CD4-positive, alpha-beta T cell treated with Interleukin-1 beta for 1 hour (primary cell): Measurements from ENCODE around the gene CIB4.

Source experiments
- DNase-seq, 2 donors: peaks; one replicate each; pipeline ENCODE4 v3.0.0-alpha.2; 2020 to 2022

Gene CIB4

DNA sequence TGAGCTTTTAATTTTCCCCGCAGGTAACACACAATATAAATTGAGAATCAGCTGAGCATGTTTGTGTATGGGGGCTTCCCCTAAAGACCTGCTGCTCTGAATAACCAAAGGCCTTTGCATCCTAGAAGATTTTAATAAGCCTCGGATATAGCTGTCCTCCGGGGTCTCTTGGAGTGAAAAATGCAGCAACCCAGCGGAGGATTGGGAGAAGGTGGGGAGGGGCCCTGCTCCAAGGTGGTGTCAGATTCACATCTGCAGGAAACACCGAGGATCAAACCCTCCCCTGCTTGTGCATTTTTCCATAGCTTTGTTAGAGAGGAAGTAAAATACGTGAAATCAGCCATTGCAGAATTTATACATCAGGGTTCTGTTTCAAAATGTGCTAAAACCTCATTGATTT, 100.2 kb downstream of the CIB4 start:
- DNase-seq = no peak

DNA sequence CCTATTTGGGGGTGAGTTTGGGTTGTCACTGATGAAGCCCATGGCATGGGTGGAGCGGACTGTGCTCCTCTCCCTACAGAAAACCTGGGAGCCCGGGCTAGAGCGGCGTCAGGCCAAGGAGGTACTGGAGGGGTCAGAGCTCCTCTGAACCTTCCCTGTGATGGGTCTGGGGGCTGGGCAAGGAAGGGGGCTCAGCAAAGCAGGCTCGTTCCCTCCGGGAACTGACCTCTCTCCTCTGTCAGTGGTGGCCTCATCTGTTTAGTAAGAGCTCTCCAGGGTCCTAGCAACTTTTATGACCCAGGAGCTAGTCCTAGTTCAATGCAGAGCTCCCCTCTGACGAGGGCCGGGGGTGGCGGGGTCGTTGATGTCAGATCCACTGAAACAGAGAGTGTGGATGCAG, 100.9 kb downstream of the CIB4 start:
- no peak for DNase-seq

DNA sequence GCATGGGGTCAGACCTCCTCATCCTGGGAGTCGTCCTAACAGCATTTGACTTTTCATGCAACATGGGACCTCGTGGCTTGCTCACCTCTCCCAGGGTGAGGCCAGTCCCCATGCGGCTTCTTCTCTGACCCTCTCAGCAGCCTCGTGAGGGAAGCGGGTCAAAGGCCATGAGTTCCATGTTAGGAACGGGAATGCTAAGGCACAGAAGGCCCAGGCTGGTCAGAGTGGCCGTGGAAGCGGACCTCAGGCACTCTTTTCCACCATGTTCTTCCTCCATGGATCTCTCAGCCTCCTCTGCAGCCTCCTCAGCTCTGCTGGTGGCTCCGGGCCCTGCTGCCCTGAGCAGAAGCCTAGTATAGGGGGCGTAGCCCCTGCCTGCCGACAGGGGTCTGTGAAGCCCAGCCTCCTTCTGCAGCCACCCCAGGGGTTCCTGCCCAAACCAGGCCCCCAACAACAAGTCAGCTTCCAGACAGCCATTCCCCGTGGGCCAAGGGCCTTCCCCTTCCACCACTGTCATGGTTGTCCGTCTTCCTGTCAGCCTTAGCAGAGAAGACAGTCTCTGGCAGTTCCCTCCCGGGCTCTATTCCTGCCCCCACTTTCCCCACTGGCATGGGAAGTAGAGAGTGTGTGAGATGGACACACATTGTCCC, 103.2 kb downstream of the CIB4 start:
- no peak for DNase-seq

DNA sequence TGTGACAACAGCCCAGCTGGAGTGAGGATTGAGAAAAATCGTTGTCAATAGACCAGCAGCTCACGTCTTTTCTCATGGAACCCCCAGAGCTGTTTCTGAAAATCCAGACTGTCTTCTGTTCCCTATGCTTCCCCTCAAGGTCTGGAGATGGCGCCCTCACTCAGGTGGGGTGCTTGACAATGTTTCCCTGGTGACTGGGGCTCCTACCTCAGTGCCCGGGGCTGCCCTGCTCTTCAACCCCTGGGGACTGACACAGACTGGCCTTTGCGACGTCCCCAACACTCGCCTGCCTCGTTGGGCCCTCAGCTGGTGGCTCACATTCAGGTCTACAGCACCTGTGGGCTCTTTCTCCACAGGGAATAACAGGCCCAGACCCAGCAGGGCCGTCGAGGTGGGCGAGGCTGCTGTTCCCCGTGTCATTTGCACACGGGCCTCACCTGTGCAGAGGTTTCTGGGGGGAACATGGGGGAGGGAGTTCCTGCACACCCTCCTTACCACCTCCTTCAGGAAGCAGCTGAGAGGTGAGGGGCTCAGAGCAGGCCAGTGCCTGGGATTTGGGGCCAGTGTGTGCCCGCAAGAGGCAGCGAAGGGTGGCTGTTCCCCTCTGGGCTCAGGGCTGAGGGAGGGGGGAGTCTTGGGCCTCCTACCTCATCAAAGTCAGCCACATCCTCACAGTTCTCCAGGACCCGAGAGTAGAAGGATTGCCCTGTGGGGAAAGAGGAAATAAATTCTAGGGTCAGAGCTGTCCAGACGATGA, 103.9 kb downstream of the CIB4 start:
- no peak for DNase-seq

DNA sequence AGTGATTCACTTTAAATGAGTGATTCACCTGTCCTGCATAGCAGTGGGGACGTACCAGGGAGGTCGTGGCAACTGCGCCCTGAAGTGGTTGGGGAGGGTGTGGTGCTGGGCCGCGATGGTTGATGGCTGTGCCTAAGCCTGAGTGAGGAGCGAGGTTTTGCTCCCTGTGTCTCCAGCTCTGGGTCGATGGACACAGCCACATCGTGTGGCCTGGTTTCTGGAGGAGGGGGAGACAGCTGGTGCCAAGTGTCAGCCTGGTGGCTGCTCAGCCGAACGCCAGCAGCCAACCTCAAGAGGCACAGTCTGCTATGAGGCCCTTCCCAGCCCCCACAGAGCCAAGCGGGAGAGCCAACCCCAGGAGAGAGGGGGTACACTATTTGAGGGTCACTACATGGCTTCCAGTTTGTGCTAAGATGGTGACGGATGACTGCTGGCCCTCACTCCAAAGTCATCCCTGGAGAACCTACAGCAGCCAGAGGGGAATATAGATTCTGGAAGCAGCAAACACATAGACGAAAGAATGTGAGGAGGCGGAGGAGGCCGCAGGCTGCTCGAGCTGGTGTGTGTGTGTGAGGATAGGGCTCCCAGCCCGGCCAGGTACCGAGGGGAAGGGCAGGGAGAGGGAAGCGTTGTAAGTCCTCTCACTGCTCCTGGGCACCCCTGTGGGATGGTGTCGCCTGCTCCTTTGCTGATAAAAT, 104.6 kb downstream of the CIB4 start:
- no peak for DNase-seq

DNA sequence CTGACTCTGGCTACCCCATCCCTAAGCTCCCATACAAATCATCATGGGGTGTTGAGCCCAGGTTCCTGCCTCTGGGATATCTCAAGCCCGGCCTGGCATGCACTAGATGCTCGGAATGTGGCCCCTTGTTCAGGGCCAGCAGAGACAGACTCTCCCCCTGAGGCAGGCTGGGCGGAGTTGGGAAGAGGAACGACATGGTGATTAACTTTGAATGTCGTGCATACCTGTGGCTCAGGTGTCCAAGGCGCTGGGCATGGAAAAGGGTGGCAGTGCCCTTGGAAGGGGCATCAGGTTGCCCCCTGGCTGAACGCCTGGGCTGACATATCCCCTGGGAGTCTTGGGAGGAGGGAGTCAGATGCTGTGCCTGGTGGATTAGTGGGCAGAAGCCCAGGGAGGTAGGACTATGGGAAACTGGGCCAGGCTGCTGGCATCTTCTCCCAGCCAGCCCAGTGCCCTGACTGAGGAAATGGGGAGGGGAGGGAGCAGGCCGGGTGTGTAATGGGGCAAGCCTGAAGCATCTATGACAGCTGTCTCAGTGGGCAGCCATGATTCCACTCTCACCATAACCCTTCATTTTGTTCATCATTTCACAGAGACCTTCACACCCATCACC, 105.4 kb downstream of the CIB4 start:
- DNase-seq = no peak

DNA sequence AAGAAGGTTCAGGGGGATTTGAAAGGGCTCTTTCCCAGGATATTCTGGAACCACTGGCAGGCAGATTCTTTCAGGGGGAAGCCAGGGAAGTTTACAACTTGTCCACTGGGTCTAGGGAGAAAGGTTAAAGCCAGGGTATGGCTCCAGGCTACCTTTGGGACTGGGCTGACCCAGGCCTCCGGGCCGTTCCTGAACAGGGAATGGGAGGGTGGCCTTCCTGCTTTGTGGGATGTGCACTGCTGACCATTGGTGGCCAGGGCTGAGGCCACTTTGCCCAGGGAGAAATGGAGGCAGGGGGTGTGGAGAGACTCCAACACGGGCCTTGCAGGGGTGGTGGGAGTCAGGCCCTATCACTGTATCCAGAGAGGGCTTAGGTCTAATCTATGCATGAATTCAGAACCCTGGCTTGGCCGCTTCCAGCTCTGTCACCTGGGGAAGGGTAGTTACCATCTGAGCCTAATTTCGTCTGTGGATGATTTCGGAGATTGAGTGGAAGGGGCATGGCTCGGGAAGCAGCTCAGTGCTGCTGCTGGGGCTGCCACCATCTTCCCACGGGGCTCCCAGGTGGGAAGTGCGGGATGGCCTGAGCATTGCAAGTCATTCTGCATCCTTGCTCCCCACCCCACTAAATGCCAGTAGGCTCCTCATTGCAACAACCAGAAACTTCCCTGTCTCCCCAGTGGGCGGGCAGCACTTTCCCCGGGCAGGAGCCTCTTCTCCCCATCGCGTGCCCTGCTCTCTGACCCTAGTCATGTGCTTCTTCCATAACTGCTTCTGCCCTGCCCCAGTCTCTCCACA, 106.1 kb downstream of the CIB4 start:
- no peak for DNase-seq

DNA sequence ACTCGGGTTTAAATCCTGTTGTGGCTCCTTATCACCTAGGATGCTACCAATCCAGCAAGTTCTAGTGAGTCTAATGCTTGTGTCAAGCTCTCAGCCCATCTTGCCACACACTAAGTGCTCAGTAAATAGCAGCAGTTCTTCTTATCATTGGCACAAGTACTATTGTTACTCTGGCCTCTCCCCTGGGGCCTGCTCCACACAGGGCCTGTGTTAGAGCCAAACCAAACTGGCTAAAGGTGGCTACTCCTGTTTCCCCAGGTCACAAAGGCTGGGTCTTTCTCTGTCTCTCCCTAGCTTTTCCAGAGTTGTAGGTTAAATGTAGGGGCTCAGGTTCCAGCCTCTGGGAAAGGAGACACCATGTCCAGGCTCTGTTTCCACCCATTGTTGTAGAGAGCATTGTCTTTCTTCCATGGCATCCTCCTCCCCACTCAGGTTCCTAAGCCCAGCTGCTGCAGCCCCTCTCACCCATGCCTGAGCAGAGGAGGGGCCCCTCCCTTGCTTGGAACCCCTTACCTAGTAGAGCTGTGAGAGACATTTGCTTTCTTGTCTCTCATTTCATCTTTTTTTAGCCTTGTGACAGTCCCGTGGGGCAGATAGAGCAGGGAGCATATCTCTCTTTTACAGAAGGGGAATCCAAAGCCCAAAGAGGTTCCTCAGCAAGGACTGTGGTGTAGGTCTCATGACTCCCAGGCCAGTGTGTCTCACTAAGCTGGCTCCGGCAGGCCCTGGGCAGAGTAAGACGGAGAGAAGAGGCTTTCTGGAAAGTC, 106.9 kb downstream of the CIB4 start:
- DNase-seq = no peak

DNA sequence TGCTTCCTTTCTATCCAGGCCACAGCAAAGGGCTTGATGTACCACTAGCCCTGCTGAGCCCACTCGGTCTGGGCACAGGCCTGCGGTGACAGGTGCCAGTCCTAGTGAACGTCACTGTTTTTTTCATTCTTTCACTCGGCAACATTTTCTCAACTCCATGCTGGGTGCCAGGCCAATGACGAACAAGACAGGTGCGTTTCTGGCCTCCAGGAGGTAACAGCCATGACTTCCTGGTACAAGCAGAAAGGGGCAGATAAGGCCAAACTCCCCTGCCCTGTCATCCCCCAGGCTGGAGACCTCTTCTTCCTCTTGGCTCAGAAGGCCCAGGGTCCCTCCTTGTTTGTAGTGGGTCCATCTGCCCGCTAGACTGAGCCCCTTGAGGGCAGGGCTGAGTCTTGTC, 107.5 kb downstream of the CIB4 start:
- DNase-seq = no peak

DNA sequence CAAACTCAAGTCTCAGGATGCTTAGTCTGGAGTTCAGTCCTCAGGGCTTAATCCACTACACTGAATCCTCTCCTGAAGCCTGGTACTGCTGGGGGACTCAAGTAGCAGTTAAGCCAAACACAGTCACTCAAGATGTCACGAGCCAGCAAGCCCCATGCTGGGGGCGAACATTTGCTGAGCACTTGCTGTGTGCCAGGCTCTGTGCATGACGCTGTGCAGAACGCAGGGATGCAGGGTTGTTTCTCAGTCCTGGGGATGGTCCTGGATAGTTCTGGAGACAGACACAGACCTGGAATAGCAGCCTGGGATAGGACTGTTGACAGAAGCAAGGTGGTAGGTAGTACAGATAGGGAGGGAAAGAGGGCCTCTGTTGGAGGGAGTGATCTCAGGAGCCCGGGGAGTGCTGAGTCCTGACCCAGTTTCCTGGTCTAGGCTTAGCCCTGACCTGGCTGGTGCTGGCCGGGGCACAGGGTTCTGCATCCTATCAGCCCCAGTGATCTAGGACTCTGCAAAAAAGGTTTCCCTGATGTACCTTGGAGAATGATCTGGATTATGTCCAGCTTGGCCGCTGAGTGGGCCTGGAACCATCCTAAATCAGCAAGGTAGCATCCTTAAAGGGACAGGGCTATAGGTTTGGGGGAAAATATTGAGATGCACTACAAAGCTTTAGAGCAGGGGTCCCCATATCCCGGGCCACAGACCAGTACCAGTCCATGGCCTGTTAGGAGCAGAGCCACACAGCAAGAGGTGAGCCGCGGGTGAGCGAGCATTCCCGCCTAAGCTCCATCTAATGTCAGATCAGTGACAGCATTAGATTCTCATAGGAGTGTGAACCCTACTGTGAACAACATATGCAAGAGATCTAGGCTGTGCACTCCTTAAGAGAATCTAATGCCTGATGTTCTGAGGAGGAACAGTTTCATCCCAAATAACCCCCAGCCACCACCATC, 108.6 kb downstream of the CIB4 start:
- DNase-seq = no peak
